AG09309 (cell line): Measurements from ENCODE around the gene THOC1.

ENCODE experiments used
- DNase-seq: peaks from one replicate; pipeline ENCODE4 v3.0.0-alpha.2; 2010; ENCODE audit warnings: low read depth
- H3K4me3 ChIP-seq: 2 replicates; pipeline ENCODE4 v1.5.1; 2011; ENCODE audit warnings: mild to moderate bottlenecking, low read depth, low read length, moderate library complexity; ENCODE audit not compliant: control insufficient read depth
- TF ChIP-seq, protein P1 (sequence below): IDR thresholded peaks from 2 replicates; pipeline ENCODE4 v1.5.1; 2011; ENCODE audit warnings: mild to moderate bottlenecking, low read depth, low read length, inconsistent platforms; ENCODE audit not compliant: insufficient read depth, control insufficient read depth; ENCODE audit errors: missing control alignments

Gene THOC1

DNA sequence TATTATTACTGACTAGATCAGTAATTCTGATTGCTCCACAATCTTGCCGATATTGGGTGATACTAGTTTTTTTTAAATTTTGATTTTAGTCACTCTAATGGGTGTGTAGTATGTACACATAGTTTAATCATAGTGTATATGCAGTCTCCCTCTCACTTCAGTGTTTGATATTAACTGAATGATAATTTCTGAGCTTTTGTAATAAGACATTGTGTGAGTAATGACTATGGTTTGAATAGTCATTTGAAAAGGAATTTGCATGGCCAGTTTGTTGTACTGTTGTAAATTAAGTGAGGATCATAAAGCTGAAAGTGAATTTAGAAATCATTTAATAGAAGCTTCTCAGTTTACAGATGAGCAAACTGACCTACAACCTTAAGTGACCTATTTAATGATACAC is 76.1 kb downstream of the THOC1 start:
- no peak overlapping the region for H3K4me3 ChIP-seq
- TF ChIP-seq, protein P1, sequence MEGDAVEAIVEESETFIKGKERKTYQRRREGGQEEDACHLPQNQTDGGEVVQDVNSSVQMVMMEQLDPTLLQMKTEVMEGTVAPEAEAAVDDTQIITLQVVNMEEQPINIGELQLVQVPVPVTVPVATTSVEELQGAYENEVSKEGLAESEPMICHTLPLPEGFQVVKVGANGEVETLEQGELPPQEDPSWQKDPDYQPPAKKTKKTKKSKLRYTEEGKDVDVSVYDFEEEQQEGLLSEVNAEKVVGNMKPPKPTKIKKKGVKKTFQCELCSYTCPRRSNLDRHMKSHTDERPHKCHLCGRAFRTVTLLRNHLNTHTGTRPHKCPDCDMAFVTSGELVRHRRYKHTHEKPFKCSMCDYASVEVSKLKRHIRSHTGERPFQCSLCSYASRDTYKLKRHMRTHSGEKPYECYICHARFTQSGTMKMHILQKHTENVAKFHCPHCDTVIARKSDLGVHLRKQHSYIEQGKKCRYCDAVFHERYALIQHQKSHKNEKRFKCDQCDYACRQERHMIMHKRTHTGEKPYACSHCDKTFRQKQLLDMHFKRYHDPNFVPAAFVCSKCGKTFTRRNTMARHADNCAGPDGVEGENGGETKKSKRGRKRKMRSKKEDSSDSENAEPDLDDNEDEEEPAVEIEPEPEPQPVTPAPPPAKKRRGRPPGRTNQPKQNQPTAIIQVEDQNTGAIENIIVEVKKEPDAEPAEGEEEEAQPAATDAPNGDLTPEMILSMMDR, result no peak
- no peak for DNase-seq

DNA sequence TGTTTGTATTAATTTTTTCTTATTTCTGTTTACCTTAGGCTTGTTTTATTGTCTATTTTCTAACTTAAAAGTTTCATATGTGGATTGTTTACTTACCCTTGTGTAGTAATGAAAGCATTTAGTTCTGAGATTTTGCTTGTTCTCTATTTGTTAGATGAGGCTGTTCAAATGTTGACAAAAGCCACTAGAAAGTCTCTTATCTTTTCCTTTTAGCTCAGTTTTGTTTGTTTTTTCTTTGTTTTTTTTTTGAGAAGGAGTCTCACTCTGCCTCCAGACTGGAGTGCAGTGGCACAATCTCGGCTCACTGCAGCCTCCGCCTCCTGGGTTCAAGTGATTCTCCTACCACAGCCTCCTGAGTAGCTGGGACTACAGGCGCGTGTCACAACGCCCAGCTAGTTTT is 78.6 kb downstream of the THOC1 start:
- DNase-seq, result no peak
- TF ChIP-seq, protein P1, result no peak
- H3K4me3 ChIP-seq, result no peak overlapping the region

DNA sequence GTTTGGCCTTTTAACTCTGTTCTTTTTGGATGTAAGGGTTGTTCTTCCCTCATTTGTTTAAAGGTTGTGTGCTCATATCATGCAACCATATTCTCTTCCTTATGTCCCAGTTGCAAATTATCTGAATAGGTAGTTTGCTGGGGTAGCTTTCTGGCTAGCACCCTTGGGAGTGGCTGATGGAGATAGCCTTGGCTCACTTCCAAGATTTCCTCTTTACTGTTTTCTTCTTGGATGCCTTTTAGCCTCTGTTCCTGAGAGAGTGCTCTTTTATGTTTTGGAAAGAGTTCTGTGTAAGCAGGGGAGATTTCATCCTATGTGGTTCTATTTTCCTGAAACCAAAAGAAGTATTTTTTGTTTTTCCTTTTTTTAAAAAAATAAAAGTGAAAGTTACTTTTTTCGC is 84.1 kb downstream of the THOC1 start:
- TF ChIP-seq, protein P1, result no peak
- no peak for DNase-seq
- no peak overlapping the region for H3K4me3 ChIP-seq

DNA sequence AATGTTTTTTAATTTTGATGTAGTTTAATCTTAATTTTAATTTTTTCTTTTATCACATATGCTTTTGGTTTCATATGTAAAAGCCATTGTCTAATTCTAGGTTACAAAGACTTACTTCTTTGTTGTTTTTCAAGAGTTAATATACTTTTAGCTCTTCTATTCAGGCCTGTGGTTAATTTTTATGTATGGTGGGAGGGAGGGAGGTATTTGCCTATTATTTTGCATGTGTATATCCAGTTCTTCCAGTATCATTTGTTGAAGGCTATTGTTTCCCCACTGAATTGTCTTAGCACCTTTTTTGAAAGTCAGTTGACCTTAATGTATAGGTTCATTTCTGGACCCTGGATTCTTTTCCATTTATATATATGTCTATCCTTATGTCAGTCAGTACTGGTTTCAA is 86.1 kb downstream of the THOC1 start:
- TF ChIP-seq, protein P1, result no peak
- DNase-seq, result no peak
- H3K4me3 ChIP-seq, result no peak overlapping the region

DNA sequence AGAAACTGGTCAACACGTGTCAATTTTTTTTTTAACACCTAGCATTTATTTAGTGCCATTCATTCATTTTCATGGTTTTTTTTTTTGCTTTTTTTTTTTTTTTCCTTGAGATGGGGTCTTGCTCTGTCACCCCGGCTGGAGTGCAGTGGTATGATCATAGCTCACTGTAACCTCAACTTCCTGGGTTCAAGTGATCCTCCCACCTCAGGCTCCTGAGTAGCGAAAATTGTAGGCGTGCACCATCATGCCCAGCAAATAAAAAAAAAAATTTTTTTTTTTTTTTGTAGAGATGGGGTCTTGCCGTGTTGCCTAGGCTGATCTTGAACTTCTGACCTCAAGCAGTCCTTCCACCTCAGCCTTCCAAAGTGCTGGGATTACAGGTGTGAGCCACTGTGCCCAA is 88.3 kb downstream of the THOC1 start:
- no peak for DNase-seq
- TF ChIP-seq, protein P1, result no peak

DNA sequence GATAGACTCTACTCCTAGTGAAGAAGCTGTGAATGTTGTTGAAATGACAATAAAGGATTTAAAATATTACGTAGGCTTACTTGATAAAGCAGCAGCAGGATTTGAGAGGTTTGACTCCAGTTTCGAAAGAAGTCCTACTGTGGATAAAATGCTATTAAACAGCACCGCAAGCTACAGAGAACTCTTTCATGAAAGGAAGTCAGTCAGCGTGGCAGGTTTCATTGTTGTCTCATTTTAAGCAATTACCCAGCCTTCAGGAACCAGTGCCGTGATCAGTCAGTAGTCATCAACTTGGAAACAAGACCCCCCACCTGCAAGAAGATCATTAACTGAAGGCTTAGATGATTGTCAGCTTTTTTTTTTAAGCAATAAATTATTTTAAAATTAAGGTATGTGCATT is 95.5 kb downstream of the THOC1 start:
- DNase-seq, result no peak
- TF ChIP-seq, protein P1, result no peak

More for the DNA sequence above, 88.3 kb downstream of the THOC1 start:
- H3K4me3 ChIP-seq, result no peak overlapping the region

More for the DNA sequence above, 95.5 kb downstream of the THOC1 start:
- H3K4me3 ChIP-seq, result no peak overlapping the region
